HG03378 (cell line): ENCODE results near the gene RIN1.
"Not testable (repeated sequence)": the region's sequence is repeated elsewhere in the genome, so short reads cannot be mapped to it uniquely, and the experiment has no call there.

Experiments
- ATAC-seq: cut with Tn5 transposase; IDR thresholded peaks from one replicate; pipeline ENCODE4 v1.9.1; 2021; ENCODE audit warnings: mild to moderate bottlenecking, moderate library complexity; ENCODE audit not compliant: unreplicated experiment

RIN1 gene

GRCh38 chr11:66321606-66322005 lies 14.6 kb downstream of the RIN1 start:
- no peak for ATAC-seq

- ATAC-seq, result not testable (repeated sequence)
Observed at GRCh38 chr11:66320748-66321147, 15.5 kb downstream of the RIN1 start.

GRCh38 chr11:66320289-66320688 lies 15.9 kb downstream of the RIN1 start:
- ATAC-seq, result not testable (repeated sequence)

- no peak for ATAC-seq
Observed at GRCh38 chr11:66318600-66318970, 17.6 kb downstream of the RIN1 start.

GRCh38 chr11:66317723-66318599 lies 18.3 kb downstream of the RIN1 start:
- ATAC-seq, result no peak

GRCh38 chr11:66317322-66317722 lies 18.9 kb downstream of the RIN1 start:
- no peak for ATAC-seq

- ATAC-seq, result no peak
Observed at GRCh38 chr11:66316849-66317251, 19.4 kb downstream of the RIN1 start, which contains the start of gene CD248. CD248 (minus strand) TSS chr11:66317044; CDS start chr11:66317027, 17 bp downstream.

GRCh38 chr11:66315921-66316811 lies 20.1 kb downstream of the RIN1 start:
- ATAC-seq, result no peak

GRCh38 chr11:66315498-66315885 lies 20.7 kb downstream of the RIN1 start:
- no peak for ATAC-seq

GRCh38 chr11:66314561-66315497 lies 21.4 kb downstream of the RIN1 start:
- no peak for ATAC-seq

GRCh38 chr11:66314186-66314501 lies 22.1 kb downstream of the RIN1 start:
- ATAC-seq, result no peak

GRCh38 chr11:66313321-66314185 lies 22.7 kb downstream of the RIN1 start:
- ATAC-seq, result no peak

GRCh38 chr11:66312549-66313320 lies 23.5 kb downstream of the RIN1 start:
- peak; percentile 42 for ATAC-seq

GRCh38 chr11:66311965-66312548 lies 24.2 kb downstream of the RIN1 start:
- ATAC-seq, result peak; percentile 64

GRCh38 chr11:66311470-66311964 lies 24.7 kb downstream of the RIN1 start:
- ATAC-seq, result peak; percentile 38

- not testable (repeated sequence) for ATAC-seq
Observed at GRCh38 chr11:66310803-66311440, 25.3 kb downstream of the RIN1 start.

- no peak for ATAC-seq
Observed at GRCh38 chr11:66310324-66310723, 25.9 kb downstream of the RIN1 start.

GRCh38 chr11:66309475-66309874 lies 26.8 kb downstream of the RIN1 start:
- ATAC-seq, result no peak
